GM13977 (cell line): Measurements from ENCODE around the gene SH3BP1.

ENCODE experiments used
- DNase-seq: peaks from one replicate; pipeline ENCODE4 v3.0.0; 2012; ENCODE audit warnings: low spot score
- in situ Hi-C: fragments of 300-500 bp; cut with MboI; formaldehyde crosslinking; loops from one replicate; pipeline ENCODE4 v1.12.0; 2022; ENCODE audit warnings: low sequenced_read_pairs, low pct_unique_long_range_greater_than_20kb, mixed read lengths, inconsistent platforms; ENCODE audit not compliant: unreplicated experiment
- TF ChIP-seq, protein P1 (sequence below): IDR thresholded peaks from 2 replicates; pipeline ENCODE4 v1.5.1; 2012; ENCODE audit warnings: mild to moderate bottlenecking, control low read depth; ENCODE audit not compliant: insufficient read depth; ENCODE audit errors: extremely low read depth, missing control alignments

SH3BP1 gene

DNA sequence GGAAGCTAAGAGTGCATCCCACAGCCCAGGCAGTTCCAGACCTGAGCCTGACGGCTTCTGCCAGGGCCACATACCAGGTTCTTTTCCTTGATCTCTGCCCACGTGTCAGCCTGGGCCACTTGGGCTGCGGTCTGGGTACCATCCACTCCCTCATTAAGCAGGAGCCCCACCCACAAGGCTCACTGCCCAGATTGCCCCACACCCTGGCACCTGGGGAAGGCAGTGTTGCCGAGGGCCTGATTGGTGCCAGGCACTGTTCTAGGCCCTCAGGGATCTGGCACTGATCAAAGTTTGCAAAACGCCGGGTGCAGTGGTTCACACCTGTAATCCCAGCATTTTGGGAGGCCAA lies 15.5 kb upstream of the SH3BP1 start:
- TF ChIP-seq, protein P1, sequence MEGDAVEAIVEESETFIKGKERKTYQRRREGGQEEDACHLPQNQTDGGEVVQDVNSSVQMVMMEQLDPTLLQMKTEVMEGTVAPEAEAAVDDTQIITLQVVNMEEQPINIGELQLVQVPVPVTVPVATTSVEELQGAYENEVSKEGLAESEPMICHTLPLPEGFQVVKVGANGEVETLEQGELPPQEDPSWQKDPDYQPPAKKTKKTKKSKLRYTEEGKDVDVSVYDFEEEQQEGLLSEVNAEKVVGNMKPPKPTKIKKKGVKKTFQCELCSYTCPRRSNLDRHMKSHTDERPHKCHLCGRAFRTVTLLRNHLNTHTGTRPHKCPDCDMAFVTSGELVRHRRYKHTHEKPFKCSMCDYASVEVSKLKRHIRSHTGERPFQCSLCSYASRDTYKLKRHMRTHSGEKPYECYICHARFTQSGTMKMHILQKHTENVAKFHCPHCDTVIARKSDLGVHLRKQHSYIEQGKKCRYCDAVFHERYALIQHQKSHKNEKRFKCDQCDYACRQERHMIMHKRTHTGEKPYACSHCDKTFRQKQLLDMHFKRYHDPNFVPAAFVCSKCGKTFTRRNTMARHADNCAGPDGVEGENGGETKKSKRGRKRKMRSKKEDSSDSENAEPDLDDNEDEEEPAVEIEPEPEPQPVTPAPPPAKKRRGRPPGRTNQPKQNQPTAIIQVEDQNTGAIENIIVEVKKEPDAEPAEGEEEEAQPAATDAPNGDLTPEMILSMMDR, result no peak
- DNase-seq, result no peak
- in situ Hi-C loops, result loop anchor here (10.0 kb wide), 1 partner anchor 51 kb away; the partner anchor contains the start of gene LGALS1

DNA sequence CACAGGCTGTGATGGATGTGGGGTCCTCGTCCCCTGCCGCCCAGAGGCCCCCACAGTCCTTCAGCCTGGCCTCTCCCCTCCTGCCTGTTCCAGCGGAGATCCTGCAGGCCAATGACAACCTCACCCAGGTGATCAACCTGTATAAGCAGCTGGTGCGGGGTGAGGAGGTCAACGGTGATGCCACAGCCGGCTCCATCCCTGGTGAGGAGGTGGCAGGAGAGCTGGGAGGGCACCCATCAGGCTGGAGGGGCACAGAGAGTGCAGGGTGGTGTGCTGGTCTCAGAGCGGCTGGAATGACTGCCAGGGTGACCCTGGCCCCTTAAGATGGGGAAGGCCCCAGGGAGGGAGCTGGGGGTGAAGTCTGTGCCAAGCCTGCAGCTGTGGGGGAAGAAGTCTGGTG lies 14.6 kb upstream of the SH3BP1 start:
- in situ Hi-C loops, result loop anchor here (10.0 kb wide), 1 partner anchor 50 kb away; the partner anchor contains the start of gene LGALS1
- no peak for DNase-seq
- TF ChIP-seq, protein P1, result no peak

GRCh38 chr22:37625737-37626136 lies 13.7 kb upstream of the SH3BP1 start:
- TF ChIP-seq, protein P1, result no peak
- in situ Hi-C loops, result loop anchor here (10.0 kb wide), 1 partner anchor 49 kb away; the partner anchor contains the start of gene LGALS1
- DNase-seq, result no peak

GRCh38 chr22:37626144-37626543 lies 13.3 kb upstream of the SH3BP1 start:
- DNase-seq, result no peak
- TF ChIP-seq, protein P1, result no peak
- in situ Hi-C loops, result loop anchor here (10.0 kb wide), 1 partner anchor 49 kb away; the partner anchor contains the start of gene LGALS1

GRCh38 chr22:37626556-37627075 lies 12.9 kb upstream of the SH3BP1 start:
- no peak for DNase-seq
- TF ChIP-seq, protein P1, result no peak
- in situ Hi-C loops, result loop anchor here (10.0 kb wide), 1 partner anchor 48 kb away; the partner anchor contains the start of gene LGALS1

GRCh38 chr22:37627121-37627520 lies 12.3 kb upstream of the SH3BP1 start:
- in situ Hi-C loops, result loop anchor here (10.0 kb wide), 1 partner anchor 48 kb away; the partner anchor contains the start of gene LGALS1
- TF ChIP-seq, protein P1, result no peak
- DNase-seq, result no peak
